HepG2 (cell line): ENCODE results near the gene MIOS. TPM values are rescaled to one million over a fixed set of nuclear protein-coding genes. Genes with fewer than 3 reads are reported as not detected.

Experiments
- DPF2 ChIP-seq: sonication (generic); formaldehyde crosslinking; IDR thresholded peaks from 2 replicates; pipeline ENCODE4 v1.4.0; 2020; ENCODE audit warnings: mild to moderate bottlenecking, low read depth, missing genetic modification reagents, borderline replicate concordance
- FOXA1 ChIP-seq, 2 experiments: fragments of 450-650 bp in 1 of 2; sonication (generic) in 1 of 2; formaldehyde crosslinking in 1 of 2; IDR thresholded peaks; 2 replicates each; pipeline versions ENCODE4 v1.4.0 to v1.6.1; 2016 to 2020; ENCODE audit warnings: missing genetic modification reagents in 1 of 2
- KLF9 ChIP-seq: IDR thresholded peaks from 2 replicates; pipeline ENCODE4 v1.6.1; 2016; ENCODE audit warnings: low read depth
- MIER3 ChIP-seq: IDR thresholded peaks from 2 replicates; pipeline ENCODE4 v1.6.1; 2016; ENCODE audit warnings: missing compliant biosample characterization, borderline replicate concordance
- NR2C2 ChIP-seq: sonication (generic); formaldehyde crosslinking; IDR thresholded peaks from 2 replicates; pipeline ENCODE4 v1.4.0; 2020; ENCODE audit warnings: missing genetic modification reagents, mild to moderate bottlenecking, moderate library complexity, borderline replicate concordance
- RARA ChIP-seq: IDR thresholded peaks from 2 replicates; pipeline ENCODE4 v1.6.1; 2016; ENCODE audit warnings: missing genetic modification reagents, missing compliant biosample characterization
- REXO4 ChIP-seq: sonication (generic); formaldehyde crosslinking; IDR thresholded peaks from 2 replicates; pipeline ENCODE4 v1.8.0; 2022; ENCODE audit warnings: missing genetic modification reagents, mild to moderate bottlenecking, borderline replicate concordance
- SOX5 ChIP-seq: IDR thresholded peaks from 2 replicates; pipeline ENCODE4 v1.6.1; 2016; ENCODE audit warnings: borderline replicate concordance
- TBX3 ChIP-seq: fragments of 450-650 bp; IDR thresholded peaks from 2 replicates; pipeline ENCODE4 v1.6.1; 2017; ENCODE audit warnings: antibody characterized with exemption, mild to moderate bottlenecking, inconsistent platforms, borderline replicate concordance
- THYN1 ChIP-seq: sonication (generic); formaldehyde crosslinking; IDR thresholded peaks from 2 replicates; pipeline ENCODE4 v1.8.1; 2023; ENCODE audit warnings: low read depth, mild to moderate bottlenecking, moderate library complexity, missing genetic modification reagents, borderline replicate concordance
- ZNF143 ChIP-seq: sonication (generic); formaldehyde crosslinking; IDR thresholded peaks from 2 replicates; pipeline ENCODE4 v1.4.0; 2020; ENCODE audit warnings: missing genetic modification reagents
- ZNF274 ChIP-seq: sonication (generic); formaldehyde crosslinking; IDR thresholded peaks from 2 replicates; pipeline ENCODE4 v1.5.1; 2020; ENCODE audit warnings: mild to moderate bottlenecking, missing genetic modification reagents
- ZNF644 ChIP-seq: IDR thresholded peaks from 2 replicates; pipeline ENCODE4 v1.6.1; 2016; ENCODE audit warnings: low read depth
- ZNF773 ChIP-seq: sonication (generic); formaldehyde crosslinking; IDR thresholded peaks from 2 replicates; pipeline ENCODE4 v1.4.0; 2020; ENCODE audit warnings: missing genetic modification reagents, borderline replicate concordance
- ZNF777 ChIP-seq: sonication (generic); formaldehyde crosslinking; IDR thresholded peaks from 2 replicates; pipeline ENCODE4 v1.4.0; 2020; ENCODE audit warnings: missing genetic modification reagents
- polyA plus RNA-seq, 8 experiments: library from polyadenylated mRNA; depleted of rRNA in 3 of 8; stranded (reverse) in 7 of 8; unstranded in 1 of 8; fragments of >200 nt; fragmentation: Illumina TruSeq in 4 of 8; extraction: Trizol in 4 of 8; gene quantifications; 2 replicates each; pipeline versions ENCODE4 v1.2.1 to v1.2.3, GENCODE V29; 2011 to 2016; ENCODE audit warnings: low read depth in 4 of 8, missing spikeins in 1 of 8, mixed read lengths in 1 of 8; ENCODE audit not compliant: insufficient read depth in 1 of 8
- total RNA-seq, 5 experiments: library from RNA; depleted of rRNA; stranded (reverse); fragments of >200 nt; fragmentation: Illumina TruSeq; extraction: Trizol; gene quantifications; 2 replicates each; pipeline ENCODE4 v1.2.3, GENCODE V29; 2016; ENCODE audit warnings: low read depth in 1 of 5
- TF ChIP-seq, protein P1 (sequence below): sonication (generic); formaldehyde crosslinking; IDR thresholded peaks from 2 replicates; pipeline ENCODE4 v1.5.1; 2020; ENCODE audit warnings: mild to moderate bottlenecking, missing genetic modification reagents, moderate library complexity
- TF ChIP-seq, protein P2 (sequence below): sonication (generic); formaldehyde crosslinking; IDR thresholded peaks from 2 replicates; pipeline ENCODE4 v1.5.1; 2020; ENCODE audit warnings: missing genetic modification reagents, mild to moderate bottlenecking, borderline replicate concordance
- TF ChIP-seq, protein P3 (sequence below): sonication (generic); formaldehyde crosslinking; IDR thresholded peaks from 2 replicates; pipeline ENCODE4 v1.4.0; 2020; ENCODE audit warnings: missing genetic modification reagents

The MIOS gene
- total and polyA plus RNA-seq, 2 of the 13 experiments (the other 11 are each of a cell fraction or from before 2014, with no cell fraction given), result 15.2 to 33.5 TPM

DNA sequence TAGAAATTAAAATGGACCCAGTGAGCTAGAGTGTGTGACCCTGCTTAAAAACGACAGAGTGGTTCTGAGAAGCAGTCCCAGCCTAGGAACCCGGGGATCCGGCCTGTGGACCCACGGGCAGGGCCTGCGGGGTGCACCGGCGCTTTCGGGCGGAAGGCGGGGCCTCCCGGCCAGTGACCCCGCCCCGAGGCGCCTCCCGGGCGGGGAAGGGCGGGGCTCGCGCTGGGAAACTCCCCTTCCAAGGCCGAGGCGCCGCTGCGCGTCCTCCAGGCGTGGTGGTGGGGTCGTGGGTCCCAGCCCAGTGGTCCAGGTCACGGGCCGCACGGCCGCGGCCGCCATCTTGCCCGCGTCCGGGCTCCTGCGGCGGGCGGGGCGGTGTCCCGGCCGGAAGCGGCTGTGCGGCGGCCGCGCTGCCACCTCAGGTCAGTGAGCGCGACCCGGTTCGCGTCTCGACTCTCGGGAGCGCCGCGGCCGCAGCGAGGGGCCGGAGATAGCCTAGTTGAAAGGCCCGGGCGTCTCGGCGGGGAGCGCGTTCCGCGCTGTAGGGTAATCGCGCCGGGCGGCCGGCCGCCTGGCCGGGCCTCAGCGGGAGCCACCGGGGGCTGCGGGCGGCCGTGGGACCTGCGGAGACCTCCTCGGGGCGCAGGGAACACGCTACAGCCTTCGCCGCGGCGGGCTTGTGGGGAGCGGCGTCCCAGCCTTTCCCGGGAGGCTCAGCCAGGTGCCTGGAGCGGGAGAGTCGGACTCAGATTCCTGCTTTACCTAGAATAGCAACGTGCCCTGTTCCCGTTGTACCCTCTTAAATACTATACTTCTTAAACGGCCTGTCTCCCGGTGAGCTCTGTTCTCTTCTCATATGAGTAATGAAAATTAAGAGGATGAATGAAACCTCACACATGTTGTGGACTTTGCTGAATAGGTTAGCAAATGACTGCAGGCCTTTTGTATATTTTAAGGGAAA lies at the start of gene MIOS (continued):
- TF ChIP-seq, protein P1, sequence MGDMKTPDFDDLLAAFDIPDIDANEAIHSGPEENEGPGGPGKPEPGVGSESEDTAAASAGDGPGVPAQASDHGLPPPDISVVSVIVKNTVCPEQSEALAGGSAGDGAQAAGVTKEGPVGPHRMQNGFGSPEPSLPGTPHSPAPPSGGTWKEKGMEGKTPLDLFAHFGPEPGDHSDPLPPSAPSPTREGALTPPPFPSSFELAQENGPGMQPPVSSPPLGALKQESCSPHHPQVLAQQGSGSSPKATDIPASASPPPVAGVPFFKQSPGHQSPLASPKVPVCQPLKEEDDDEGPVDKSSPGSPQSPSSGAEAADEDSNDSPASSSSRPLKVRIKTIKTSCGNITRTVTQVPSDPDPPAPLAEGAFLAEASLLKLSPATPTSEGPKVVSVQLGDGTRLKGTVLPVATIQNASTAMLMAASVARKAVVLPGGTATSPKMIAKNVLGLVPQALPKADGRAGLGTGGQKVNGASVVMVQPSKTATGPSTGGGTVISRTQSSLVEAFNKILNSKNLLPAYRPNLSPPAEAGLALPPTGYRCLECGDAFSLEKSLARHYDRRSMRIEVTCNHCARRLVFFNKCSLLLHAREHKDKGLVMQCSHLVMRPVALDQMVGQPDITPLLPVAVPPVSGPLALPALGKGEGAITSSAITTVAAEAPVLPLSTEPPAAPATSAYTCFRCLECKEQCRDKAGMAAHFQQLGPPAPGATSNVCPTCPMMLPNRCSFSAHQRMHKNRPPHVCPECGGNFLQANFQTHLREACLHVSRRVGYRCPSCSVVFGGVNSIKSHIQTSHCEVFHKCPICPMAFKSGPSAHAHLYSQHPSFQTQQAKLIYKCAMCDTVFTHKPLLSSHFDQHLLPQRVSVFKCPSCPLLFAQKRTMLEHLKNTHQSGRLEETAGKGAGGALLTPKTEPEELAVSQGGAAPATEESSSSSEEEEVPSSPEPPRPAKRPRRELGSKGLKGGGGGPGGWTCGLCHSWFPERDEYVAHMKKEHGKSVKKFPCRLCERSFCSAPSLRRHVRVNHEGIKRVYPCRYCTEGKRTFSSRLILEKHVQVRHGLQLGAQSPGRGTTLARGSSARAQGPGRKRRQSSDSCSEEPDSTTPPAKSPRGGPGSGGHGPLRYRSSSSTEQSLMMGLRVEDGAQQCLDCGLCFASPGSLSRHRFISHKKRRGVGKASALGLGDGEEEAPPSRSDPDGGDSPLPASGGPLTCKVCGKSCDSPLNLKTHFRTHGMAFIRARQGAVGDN (CRISPR knock-in tag), result peak; percentile 73
- TF ChIP-seq ZNF777 (0 out of 2 replicates have a peak, but pooled peaks have one; percentile 27), ZNF143 (no peak), THYN1 (CRISPR knock-in tag) (no peak), FOXA1 (IDR thresholded peaks at IDR 0.05) (no peak), FOXA1 (CRISPR knock-in tag; IDR thresholded peaks at IDR 0.05) (no peak), KLF9 (CRISPR knock-in tag) (no peak), ZNF773 (CRISPR knock-in tag) (no peak), REXO4 (CRISPR knock-in tag) (no peak), DPF2 (CRISPR knock-in tag) (no peak), ZNF644 (CRISPR knock-in tag) (0 out of 2 replicates have a peak, but pooled peaks have one; percentile 19), MIER3 (CRISPR knock-in tag) (no peak), ZNF274 (no peak), NR2C2 (CRISPR knock-in tag) (peak; percentile 66), TBX3 (no peak), RARA (CRISPR knock-in tag) (peak; percentile 19; the same call in 1 of the 2 replicates), SOX5 (CRISPR knock-in tag) (0 out of 2 replicates have a peak, but pooled peaks have one; percentile 13)
- TF ChIP-seq, protein P2, sequence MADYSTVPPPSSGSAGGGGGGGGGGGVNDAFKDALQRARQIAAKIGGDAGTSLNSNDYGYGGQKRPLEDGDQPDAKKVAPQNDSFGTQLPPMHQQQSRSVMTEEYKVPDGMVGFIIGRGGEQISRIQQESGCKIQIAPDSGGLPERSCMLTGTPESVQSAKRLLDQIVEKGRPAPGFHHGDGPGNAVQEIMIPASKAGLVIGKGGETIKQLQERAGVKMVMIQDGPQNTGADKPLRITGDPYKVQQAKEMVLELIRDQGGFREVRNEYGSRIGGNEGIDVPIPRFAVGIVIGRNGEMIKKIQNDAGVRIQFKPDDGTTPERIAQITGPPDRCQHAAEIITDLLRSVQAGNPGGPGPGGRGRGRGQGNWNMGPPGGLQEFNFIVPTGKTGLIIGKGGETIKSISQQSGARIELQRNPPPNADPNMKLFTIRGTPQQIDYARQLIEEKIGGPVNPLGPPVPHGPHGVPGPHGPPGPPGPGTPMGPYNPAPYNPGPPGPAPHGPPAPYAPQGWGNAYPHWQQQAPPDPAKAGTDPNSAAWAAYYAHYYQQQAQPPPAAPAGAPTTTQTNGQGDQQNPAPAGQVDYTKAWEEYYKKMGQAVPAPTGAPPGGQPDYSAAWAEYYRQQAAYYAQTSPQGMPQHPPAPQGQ (CRISPR knock-in tag), result no peak
- TF ChIP-seq, protein P3, sequence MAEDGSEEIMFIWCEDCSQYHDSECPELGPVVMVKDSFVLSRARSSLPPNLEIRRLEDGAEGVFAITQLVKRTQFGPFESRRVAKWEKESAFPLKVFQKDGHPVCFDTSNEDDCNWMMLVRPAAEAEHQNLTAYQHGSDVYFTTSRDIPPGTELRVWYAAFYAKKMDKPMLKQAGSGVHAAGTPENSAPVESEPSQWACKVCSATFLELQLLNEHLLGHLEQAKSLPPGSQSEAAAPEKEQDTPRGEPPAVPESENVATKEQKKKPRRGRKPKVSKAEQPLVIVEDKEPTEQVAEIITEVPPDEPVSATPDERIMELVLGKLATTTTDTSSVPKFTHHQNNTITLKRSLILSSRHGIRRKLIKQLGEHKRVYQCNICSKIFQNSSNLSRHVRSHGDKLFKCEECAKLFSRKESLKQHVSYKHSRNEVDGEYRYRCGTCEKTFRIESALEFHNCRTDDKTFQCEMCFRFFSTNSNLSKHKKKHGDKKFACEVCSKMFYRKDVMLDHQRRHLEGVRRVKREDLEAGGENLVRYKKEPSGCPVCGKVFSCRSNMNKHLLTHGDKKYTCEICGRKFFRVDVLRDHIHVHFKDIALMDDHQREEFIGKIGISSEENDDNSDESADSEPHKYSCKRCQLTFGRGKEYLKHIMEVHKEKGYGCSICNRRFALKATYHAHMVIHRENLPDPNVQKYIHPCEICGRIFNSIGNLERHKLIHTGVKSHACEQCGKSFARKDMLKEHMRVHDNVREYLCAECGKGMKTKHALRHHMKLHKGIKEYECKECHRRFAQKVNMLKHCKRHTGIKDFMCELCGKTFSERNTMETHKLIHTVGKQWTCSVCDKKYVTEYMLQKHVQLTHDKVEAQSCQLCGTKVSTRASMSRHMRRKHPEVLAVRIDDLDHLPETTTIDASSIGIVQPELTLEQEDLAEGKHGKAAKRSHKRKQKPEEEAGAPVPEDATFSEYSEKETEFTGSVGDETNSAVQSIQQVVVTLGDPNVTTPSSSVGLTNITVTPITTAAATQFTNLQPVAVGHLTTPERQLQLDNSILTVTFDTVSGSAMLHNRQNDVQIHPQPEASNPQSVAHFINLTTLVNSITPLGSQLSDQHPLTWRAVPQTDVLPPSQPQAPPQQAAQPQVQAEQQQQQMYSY (CRISPR knock-in tag), result peak; percentile 59; the same call in 1 of the 2 replicates
